Measurements from ENCODE around the gene UIMC1.
"Not testable (repeated sequence)": the region's sequence is repeated elsewhere in the genome, so short reads cannot be mapped to it uniquely, and the experiment has no call there.

Gene UIMC1

DNA sequence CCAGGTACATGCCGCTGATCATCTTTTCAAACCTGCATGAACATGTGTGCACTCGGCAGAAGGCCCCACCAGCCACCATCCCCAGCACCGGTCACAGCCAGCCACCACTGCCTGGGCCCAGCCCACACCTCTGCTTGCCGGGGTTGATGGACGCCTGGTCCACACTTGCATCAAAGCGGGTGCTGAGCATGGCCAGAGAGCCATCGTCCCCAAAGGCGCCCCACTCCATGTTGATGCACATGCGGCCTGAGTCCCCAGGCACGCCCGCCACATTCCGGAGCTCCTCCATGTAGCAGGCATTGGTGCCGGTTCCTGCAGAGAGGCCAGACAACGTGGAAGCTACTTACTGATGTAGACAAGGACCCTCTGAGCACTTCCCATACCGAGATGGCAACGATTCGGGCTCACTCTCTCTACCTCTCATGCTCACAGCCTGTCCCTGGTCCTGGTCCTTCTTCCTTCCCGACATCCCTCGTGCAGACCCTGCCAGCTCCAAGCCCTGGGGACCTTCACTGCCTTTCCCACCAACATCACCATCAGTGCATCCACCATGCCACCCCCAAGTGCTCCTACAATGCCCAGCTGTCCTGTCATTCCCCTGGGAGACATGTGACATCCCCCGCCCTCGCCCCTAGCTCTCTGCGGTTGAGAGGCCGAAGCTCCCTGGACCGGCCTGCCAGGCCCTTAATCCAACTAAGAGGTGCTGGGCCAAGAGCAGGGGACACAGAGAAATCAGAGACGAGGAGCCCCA, 124.6 kb downstream of the UIMC1 start:
- DNase-seq = no peak

DNA sequence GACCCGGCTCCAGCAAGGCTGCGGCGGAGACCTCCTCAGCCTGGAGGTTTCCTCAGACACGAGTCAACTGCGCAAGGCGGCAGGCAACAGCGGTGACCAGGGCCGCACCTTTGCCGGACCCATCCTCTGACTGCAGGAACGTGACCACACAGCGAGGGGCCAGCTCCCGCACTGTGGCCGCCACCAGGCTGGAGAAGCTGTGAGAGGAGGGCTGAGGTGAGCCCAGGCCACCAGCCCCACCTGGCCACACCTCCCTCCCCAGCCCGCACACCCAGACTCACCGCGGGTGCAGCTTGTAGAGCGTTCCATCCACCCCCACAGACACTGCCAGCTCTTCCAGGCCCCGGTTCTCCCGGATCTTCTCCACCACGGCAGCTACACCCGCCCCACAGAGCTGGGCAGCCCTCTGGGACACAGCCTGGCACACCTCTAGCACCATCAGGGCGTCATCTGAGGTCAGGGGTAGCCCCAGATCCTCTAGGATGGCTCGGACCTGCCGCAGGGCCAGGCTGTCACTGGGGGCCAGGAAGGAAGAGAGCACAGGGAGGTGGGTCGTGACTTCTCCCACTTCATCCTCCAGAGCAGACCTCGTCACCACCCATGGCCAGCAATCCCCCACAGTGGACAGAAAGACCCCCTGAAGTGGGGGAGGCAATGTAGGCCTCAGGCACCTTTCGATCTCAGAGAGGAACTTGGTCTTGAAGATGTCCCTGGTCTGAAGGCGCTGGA, 125.4 kb downstream of the UIMC1 start:
- DNase-seq = no peak

DNA sequence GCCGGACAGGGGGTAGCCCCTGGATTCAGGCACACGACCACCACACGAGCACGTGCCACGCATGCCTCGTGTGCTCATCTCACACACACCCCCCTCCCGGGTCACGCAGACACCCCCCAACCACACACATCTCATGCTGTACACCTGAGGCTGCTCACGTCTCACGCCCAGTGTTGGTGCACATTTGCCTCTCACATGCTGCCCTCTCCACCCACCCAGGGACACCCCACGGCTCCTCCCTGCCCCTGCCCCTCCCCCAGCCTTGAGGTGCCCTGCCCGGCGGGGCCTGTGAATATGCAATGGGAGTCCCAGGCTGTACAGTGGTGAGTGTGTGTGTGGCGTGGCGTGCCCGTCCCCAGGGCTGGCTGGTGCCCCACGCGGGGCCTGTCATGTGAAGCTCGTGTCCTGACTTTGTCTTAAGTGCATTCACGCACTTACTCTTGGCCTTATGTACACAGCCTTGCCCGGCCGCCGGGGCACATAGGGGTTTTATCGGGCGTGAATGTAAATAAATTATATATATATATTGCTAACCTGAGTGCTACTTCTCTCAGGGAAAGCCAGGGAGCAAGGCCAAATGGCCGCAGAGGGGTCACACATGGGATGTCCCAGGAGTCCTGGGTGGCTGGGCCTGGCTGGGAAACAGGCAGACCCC, 126.1 kb downstream of the UIMC1 start:
- DNase-seq = no peak

DNA sequence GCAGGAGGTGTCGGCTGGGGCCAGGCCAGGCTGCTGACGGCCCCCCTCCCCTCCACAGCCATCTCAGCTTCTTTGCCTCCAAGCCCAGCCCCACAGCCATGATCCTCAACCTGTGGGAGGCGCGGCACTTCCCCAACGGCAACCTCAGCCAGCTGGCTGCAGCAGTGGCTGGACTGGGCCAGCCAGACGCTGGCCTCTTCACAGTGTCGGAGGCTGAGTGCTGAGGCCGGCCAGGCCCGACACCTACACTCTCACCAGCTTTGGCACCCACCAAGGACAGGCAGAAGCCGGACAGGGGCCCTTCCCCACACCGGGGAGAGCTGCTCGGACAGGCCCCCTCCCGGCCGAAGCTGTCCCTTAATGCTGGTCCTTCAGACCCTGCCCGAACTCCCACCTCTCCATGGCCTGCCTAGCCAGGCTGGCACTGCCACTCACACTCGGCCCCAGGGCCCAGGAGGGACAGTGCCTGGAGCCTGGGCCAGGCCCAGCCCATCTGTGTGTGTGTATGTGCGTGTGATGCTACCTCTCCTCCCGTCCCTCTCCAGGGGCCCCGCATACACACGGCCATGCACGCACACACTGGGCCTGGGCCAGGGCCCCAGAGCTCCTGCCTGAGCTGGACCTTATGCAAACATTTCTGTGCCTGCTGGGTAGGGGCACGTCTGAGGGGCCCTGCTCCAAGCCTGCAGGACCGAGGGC, 126.8 kb downstream of the UIMC1 start:
- DNase-seq = no peak

DNA sequence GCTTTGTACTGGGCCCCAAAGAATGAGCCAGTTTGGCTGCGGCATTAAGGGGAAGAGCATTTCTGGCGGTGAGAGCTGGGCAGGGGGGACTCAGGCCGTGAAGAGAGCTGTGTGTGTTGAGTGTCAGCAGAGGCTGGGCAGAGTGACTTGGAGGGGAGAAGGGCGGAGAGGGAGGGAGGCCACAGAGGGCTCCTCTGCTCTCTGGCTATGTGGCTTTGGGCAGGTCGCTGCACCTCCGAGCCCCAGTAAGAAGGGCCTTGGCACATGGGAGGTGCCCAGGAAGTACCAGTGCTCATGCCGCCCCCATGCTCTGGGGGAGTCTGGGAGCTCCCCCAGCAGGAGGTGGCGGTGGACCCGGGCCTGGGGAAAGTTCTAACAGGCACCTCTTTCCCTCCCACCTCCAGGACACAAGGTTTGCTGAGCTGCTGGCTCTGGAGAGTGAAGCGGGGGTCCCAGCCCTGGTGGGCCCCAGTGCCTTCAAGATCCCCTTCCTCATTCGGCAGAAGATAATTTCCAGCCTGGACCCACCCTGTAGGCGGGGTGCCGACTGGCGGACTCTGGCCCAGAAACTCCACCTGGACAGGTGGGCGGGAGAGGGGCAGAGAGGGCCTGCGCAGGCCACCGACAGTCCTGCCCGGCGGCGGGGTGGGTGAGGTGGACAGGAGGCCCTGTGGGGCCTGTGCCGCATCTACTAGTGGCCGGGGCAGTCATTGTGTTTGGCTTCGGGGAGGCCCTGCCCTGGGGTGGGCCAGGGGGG, 127.5 kb downstream of the UIMC1 start:
- DNase-seq = no peak

DNA sequence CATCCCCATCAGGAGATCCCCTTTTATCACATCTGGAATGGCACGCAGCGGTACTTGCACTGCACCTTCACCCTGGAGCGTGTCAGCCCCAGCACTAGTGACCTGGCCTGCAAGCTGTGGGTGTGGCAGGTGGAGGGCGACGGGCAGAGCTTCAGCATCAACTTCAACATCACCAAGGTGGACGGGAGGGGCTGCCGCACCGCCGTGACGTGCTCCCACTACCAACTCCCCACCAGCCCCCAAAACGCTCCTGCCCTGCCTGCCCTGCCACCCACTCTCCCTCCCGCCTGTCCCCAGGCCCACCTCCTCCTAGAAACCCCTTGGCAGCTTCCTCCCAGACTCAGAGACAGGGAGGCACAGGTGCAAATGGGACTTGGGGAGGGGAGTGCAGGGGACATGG, 128.1 kb downstream of the UIMC1 start:
- DNase-seq = no peak

DNA sequence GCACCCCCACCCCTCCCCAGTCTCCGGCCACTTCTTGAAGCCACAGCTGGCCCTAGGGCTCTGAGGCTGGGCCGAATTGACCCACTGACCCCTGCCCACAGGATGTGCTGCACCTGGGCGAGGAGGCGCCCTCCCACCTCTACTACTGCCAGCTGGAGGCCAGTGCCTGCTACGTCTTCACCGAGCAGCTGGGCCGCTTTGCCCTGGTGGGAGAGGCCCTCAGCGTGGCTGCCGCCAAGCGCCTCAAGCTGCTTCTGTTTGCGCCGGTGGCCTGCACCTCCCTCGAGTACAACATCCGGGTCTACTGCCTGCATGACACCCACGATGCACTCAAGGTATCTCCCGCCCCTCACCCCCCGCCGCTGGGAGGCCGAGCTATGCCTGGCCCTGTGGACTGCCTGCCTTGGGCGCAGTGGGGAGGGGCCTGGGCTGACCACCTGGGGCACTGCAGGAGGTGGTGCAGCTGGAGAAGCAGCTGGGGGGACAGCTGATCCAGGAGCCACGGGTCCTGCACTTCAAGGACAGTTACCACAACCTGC, 128.7 kb downstream of the UIMC1 start:
- no peak for DNase-seq

DNA sequence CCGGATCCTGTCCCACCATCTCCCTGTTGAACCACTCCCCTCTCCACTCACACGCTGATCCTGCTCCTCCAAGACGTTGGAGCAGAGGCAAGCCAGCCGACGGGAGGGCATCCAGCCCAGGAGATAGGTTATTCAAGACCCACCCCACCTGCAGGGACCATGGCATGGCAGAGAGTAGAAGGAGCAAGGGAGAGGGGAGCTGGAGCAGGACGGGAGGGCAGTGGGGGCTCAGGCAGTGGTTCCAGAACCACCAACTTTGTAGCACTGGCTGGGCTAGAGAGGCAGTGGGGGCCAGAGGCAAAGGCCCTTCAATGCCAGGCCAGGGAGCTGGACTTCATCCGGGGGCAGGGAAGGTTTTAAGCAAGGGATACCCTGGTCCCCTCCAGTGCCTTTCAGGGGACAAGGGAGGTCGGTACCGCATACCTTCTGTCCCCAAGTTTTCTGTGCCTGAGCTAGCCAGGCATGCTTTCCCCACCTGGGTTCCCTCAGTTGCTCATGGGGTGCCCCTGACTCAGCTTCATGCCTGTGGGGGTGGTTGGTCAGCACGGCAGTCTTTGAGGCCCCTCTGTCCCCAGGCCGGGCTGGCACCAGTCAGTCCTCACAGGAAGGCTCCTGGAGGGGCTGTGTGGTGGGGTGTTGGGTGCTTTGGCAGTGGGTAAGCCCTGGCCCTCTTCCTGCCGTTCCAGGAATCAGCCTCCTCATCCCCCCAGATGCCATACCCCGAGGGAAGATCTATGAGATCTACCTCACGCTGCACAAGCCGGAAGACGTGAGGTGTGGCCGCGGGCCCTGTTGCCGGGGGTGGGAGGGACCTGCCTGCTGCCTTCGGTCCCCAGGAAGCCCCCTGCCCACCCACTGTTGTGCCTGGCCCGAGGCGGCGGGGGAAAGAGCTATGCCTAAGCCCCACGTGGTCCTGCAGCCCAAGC, 129.8 kb downstream of the UIMC1 start:
- no peak for DNase-seq

DNA sequence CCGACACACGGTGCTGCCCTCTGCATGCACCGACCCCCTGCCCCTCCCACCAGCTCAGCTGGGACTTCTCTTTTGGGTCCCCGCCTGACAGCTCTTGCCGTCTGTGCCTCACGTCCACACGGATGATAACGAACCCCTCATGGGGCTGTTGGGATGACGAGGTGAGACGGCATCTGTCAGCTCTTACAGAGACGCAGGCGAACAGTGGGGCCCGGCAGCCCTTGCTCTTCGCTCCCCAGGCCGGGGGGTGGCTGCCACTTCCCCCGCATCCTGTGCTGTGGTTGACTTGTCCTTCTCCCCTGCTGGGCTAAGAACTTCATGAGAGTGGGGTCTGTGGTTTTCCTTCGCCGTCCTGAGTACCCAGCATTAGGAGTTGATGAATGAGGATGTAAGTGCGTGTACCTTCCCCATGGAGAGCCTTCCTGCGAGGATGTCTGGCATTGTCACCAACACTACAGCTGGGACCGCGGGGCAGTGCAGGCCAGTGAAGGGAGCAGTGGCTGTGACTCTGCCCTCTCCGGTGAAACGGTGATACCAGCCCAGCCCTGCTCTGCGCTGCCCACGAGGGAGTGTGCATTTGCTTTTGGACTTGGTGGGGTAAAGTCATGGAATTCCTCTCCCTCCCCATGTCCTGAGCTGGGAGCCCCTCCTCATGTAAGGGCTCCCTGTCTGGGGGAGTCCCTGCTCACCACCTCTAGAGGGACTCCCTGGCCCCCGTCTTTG, 130.6 kb downstream of the UIMC1 start:
- DNase-seq = no peak

DNA sequence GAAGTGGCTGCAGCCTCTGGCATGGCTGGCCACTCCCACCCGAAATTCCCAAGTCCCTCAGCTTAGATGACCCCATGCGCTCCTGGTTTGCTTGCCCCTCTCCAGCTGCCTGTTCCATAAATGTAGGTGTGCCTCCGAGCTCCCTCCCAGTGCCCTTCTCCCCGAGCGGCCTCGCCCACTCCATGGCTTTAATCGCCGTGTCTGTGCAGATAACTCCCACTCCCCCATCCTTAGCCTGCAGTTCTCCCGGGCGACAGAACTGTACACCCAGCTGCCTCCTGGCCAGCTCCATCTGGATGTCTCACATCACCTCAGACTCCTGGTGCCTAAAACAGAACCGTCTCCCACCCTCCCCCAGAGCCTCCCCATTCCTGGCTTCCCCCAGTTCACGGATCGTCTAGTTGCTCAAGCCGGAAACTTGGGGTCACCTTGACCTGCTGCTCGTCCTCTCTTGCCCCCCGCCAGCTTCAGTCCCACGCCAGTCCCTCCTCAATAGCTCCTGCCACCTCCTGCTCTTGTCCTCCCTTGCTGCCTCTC, 131.5 kb downstream of the UIMC1 start:
- no peak for DNase-seq

DNA sequence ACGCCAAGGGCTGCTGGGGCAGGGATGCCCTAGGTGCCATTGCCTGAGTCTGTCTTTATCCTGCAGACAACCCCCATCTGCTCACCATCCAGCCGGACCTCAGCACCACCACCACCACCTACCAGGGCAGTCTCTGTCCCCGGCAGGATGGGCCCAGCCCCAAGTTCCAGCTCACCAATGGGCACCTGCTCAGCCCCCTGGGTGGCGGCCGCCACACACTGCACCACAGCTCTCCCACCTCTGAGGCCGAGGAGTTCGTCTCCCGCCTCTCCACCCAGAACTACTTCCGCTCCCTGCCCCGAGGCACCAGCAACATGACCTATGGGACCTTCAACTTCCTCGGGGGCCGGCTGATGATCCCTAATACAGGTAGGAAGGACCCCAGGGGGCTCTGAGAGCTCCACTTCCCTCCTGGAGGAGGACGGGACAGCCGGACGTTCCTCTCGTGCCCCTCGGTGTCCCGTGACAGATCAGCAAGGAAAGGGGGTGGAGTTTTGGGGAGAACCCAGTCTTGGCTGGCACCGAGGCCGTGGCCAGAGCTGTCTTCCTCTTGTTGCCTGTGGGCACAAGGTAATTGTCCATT, 132.3 kb downstream of the UIMC1 start:
- DNase-seq = no peak

DNA sequence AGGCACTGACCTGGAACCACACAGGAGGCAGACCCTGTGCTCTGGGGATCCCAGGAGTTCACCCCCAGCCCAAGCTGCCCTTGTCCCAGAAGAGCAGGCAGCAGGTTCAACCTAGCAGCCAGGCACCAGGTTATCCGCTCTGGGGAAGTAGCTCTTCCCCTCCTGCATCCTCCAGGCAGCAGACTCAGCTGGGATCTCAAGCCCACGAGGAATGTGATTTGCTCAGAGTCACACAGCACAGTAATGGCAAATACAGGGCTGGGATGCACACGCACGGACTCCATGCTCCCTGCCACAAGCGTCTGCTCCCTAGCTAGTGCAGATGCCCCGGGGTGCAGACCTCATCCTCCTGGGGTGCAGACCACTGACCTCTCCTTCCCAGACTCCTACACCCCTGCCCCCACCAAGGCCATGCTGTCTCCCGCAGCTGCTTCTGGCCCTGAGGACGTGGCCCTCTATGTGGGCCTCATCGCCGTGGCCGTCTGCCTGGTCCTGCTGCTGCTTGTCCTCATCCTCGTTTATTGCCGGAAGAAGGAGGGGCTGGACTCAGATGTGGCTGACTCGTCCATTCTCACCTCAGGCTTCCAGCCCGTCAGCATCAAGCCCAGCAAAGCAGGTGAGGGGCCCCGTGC, 132.9 kb downstream of the UIMC1 start:
- DNase-seq = no peak

DNA sequence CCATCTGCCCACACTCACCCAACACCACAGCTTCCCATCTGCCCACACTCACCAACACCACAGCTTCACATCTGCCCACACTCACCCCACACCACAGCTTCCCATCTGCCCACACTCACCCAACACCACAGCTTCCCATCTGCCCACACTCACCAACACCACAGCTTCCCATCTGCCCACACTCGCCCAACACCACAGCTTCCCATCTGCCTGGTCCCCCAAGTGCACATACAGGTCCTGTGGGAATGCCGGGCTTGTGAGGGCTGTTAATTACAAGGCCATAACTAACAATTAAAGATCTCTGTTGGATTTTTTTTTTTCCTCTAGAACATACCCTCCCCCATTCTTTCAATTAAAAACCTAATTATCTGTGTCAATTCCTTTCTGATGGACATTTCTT, 133.6 kb downstream of the UIMC1 start:
- not testable (repeated sequence) for DNase-seq

DNA sequence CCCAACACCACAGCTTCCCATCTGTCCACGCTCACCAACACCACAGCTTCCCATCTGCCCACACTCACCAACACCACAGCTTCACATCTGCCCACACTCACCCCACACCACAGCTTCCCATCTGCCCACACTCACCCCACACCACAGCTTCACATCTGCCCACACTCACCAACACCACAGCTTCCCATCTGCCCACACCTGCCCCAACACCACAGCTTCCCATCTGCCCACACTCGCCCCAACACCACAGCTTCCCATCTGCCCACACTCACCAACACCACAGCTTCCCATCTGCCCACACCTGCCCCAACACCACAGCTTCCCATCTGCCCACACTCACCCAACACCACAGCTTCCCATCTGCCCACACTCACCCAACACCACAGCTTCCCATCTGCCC, 134.0 kb downstream of the UIMC1 start:
- DNase-seq = not testable (repeated sequence)

DNA sequence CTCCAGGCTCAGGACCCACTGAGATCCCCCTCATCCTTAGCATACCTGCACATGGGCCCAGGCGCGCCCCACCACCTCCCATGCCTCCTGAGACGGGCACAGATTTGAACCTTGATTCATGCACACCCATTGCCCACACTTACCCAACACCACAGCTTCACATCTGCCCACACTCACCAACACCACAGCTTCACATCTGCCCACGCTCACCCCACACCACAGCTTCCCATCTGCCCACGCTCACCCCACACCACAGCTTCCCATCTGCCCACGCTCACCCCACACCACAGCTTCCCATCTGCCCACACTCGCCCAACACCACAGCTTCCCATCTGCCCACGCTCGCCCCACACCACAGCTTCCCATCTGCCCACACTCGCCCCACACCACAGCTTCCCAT, 135.9 kb downstream of the UIMC1 start:
- DNase-seq = not testable (repeated sequence)

DNA sequence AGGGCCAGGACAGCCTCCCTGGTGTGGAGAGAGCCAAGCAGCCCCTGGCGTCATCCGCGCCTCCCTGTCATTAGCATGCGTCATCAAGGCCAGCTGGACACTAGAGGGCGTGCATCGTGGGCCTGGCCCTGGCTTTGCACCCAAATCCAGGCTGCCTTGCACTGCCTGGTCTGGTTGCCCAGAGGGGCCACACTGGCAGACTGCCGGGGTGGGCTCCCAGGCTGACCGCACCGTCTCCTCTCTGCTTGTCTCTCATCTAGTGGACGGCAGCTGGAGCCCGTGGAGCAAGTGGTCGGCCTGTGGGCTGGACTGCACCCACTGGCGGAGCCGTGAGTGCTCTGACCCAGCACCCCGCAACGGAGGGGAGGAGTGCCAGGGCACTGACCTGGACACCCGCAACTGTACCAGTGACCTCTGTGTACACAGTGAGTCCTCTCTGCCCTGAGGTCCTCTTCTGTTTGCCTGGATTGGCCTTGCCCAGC, 136.4 kb downstream of the UIMC1 start:
- no peak for DNase-seq

DNA sequence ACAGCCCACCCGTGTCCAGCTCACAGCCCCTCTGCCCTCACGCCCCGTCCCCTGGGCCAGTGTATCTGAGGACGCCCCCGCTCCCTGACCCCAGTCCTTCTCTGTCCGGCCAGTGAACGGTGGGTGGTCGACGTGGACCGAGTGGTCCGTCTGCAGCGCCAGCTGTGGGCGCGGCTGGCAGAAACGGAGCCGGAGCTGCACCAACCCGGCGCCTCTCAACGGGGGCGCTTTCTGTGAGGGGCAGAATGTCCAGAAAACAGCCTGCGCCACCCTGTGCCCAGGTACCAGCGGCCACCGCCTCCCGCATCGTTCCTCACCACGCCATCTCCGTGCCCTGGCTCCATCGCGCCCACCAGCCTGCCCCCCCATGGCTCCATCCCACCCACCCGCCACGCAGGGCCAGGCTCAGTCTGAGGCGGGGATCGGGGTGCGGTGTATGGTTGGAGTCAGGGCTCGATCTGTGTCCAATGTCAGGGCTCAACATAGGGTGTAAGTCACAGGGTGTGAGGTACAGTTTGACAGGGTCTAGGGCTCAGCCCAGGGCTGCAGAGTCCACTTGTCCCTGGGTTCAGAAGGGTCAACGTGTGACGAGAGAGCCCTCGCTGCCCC, 137.0 kb downstream of the UIMC1 start:
- no peak for DNase-seq

DNA sequence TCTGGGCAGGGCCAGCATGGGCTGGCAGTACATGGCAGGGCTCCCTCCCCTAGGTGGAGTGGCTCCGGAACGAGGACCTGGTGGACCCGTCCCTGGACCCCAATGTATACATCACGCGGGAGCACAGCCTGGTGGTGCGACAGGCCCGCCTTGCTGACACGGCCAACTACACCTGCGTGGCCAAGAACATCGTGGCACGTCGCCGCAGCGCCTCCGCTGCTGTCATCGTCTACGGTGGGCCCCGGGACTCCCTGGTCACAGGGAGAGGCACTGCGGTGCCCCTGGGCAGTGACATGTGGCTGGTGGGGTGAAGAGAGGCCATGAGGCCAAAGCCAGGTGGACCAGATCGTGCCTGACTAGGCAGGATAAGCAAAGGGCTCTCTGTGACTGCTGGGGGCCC, 137.8 kb downstream of the UIMC1 start:
- DNase-seq = no peak

DNA sequence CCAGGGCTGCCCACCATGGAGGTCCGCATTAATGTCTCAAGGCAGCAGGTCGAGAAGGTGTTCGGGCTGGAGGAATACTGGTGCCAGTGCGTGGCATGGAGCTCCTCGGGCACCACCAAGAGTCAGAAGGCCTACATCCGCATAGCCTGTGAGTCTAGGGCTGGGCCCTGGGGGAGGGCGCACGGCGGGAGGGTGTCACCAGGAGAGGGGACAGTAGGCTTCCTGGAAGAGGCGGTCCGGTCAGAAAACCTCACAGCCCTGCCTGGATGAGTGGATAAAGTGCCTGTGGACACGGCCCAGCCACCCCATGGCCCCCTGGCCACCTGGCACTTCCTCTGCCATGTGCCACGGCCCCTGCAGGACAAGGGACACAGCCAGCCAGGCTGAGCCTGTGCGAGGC, 138.5 kb downstream of the UIMC1 start:
- no peak for DNase-seq
